GM18870 (cell line): ENCODE results near the gene SNED1.

Source experiments
- ATAC-seq: cut with Tn5 transposase; IDR thresholded peaks from one replicate; pipeline ENCODE4 v1.9.1; 2021; ENCODE audit warnings: moderate library complexity; ENCODE audit not compliant: unreplicated experiment

SNED1 gene

GRCh38 chr2:240991378-240992263 lies 6.8 kb upstream of the SNED1 start:
- no peak for ATAC-seq

GRCh38 chr2:240992572-240993291 lies 5.7 kb upstream of the SNED1 start:
- ATAC-seq = no peak

DNA sequence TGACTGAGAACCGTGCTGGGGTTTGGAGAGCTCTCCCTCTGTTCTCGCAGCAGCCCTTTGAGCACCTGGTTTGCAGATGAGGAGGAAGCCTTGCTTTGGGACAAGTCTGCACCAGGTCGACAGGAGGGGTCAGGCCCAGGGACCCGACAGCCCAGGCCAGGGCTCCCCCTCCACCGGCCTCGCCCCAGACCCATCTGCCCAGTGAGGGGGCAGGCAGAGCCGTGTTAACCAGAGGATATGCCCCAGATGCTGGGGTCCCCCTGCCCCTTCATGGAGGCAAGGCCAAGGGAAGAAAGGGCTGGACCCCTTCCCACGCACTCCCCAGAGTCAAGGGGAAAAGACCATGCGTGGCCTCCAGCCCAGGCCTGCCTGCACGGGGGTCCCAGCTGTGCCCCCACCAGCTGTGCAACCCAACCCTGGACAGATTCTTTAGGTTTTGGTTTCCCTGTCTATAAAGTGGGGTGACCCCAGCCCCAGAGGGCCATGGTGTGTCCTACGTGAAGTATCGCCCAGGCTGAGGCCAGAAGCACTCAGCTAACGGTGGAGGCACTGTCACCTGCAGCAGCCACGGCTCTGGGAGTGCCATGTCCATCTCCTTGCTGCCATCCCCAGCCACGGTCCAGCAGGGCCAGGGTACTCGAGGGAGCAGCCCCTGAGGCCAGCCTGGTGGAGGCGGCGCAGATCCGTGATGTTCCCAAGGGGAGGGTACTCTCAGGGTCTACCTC lies 4.8 kb upstream of the SNED1 start:
- ATAC-seq = no peak

DNA sequence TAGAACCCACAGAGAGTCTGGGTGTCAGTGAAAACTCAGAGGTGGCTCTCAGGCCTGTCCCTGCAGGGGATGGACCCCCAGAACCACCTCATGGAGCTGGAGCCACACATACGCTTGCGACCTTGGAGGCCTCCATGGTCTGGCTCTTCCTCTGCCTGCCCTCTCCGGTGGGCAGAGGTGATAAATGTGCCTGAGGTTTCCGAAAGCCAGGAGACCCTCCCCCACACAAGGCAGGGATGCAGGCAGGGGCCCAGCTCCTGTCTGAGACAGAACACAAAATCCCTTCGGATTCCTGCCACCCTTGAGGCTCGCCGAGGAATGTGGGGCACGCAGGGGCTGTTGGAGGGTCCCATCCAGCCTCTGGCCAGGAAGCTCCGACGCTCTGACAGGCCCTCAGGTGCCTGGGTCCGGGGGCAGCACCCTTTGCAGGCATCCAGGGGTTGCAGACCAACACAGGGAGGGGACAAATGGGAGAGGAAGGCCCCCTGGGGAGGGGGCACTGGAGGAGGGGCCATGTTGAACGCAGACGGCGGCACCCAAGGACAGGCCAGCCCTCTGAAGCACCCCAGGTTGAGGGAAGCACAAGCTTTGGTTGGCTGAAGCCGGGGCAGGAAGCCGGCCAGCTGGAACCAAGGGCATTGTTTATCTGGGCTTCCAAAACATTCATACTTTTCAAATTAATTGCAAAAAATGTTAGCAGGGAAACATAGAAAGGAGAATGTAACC lies 4.1 kb upstream of the SNED1 start:
- ATAC-seq = no peak

DNA sequence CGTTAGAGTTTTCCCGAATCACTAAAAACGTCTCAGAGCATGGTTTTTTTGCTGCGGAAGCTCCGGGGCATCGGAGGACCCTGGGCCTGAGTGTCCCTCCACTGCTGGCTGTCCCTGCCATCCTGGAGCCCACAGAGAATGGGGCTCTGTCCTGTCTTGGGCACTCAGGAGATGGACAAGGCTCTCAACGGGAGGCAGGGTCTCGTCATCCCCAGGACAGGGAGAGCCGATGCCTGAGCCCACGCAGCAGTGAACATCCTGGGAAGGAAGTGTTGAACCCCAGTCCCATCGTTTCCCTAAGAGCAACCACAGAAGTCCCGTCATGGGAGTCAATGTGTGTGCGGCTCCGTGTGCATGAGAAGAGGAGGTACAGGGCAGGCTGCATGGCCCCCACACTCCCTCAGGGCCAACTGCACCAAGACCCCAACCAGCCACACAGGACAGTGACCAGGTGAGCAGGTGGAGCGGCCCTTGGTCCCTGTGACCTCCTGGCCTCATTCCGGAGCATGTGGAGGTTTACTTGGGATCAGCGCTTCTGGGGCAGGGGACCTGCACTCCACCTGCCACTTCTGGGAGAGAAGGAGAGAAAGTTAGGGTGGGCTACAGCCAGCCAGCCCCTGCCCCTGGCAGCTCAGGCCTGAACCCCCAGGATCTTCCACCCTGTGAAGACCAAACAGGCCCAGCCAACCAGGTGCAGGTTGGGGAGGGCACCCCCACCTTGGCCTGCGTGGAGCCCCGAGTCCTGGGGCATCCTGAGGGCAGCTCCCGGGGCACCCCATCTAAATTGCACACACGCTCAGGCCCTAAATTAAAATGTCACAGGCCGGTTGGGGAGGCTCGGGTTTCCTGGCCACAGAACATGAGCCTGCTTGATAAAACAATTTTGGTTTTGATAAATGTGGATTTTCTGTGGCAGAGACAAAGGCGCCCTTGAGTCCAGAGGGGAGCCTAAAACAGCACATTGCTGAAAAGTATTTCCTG lies 3.1 kb upstream of the SNED1 start:
- no peak for ATAC-seq

- ATAC-seq = no peak
Observed at GRCh38 chr2:240996161-240996833, 2.1 kb upstream of the SNED1 start.

GRCh38 chr2:240996834-240997140 lies 1.6 kb upstream of the SNED1 start:
- ATAC-seq = no peak

DNA sequence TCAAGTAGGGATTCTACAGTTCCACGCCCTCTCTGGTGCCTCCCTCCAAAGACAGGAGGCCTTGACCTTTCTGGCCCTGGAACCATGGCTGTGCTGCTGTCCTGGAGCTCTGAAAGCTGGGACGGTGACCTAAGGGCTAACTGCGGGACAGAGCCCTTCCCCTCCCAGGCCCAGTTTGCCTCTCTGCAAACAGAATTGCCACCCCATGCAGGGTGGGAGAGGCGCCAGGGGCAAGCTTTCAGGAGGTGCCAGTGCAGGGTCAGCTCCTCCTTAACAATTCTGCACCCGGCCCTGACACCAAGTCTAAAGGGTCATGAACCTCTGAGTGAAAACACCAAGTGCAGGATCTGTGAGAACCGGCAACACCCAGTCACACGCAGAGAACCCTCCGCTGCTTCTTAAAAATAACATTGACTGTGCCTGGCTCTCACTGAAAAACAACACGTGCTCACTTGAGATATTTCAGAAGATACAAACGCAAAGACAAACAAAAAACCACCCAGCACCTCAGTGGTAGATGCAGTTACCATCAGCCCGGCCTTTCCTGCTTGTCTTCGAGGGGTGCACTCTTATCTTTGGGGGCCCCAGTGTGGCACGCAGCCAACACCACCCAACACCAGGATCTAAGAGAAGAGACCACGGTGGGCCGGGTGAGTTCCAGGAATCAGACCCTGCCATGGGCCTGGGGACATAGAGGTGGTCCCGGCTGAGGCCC lies 1.1 kb upstream of the SNED1 start:
- no peak for ATAC-seq

- ATAC-seq = no peak
Observed at GRCh38 chr2:240998706-240998994, 232 bp downstream of the SNED1 start.

- no peak for ATAC-seq
Observed at GRCh38 chr2:240998995-240999791, 775 bp downstream of the SNED1 start.

- ATAC-seq = no peak
Observed at GRCh38 chr2:240999873-241000541, 1.6 kb downstream of the SNED1 start.

GRCh38 chr2:241000831-241001321 lies 2.5 kb downstream of the SNED1 start:
- ATAC-seq = no peak

- ATAC-seq = no peak
Observed at GRCh38 chr2:241001413-241002274, 3.2 kb downstream of the SNED1 start.

GRCh38 chr2:241002275-241003046 lies 4.0 kb downstream of the SNED1 start:
- no peak for ATAC-seq

GRCh38 chr2:241003047-241003360 lies 4.6 kb downstream of the SNED1 start:
- ATAC-seq = no peak

DNA sequence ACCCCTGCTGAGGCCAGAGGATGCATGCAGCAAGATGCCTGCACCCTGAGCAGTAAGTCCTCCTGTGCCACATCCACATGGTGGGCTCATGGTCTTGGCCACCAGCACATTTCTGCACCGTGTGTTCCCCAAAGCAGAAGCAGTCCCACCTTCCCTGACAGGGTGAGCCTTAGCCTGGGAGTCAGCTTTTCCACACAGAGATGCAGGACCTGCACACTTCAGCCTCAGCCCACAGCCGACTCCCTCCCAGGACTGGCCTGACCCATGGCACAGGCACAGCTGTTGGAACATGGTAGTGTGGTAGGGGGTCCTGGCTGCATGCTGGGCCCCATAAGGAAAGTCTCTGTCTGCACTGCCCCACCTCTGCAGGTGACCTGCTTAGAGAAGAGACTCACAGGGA lies 5.0 kb downstream of the SNED1 start:
- ATAC-seq = no peak
